ENCODE results near the gene SPDEF. TPM values are rescaled to one million over a fixed set of nuclear protein-coding genes. Genes with fewer than 3 reads are reported as not detected.

The SPDEF gene
- not detected in 2 replicates for total RNA-seq (2014; rRNA removed; shearing (Covaris generic))
- 0.18 TPM in 1 of 2 replicates, not detected in the other for polyA plus RNA-seq (2015; cell fraction: cytosol; rRNA removed)
- polyA plus RNA-seq (2015; cell fraction: nucleus; rRNA removed): 0.44 and 1.5 TPM in 2 replicates

- in situ Hi-C loops (cut with HindIII; ENCODE audit: low pct_unique_long_range_greater_than_20kb, low sequenced_read_pairs): no loop called here
- no peak for DNase-seq (ENCODE audit: low read depth, low spot score)
Observed at GRCh38 chr6:34556031-34556471, at the start of gene SPDEF. Gene SPDEF (minus strand): TSS chr6:34556329. CDS start chr6:34544455, 11,874 bp downstream.

DNA sequence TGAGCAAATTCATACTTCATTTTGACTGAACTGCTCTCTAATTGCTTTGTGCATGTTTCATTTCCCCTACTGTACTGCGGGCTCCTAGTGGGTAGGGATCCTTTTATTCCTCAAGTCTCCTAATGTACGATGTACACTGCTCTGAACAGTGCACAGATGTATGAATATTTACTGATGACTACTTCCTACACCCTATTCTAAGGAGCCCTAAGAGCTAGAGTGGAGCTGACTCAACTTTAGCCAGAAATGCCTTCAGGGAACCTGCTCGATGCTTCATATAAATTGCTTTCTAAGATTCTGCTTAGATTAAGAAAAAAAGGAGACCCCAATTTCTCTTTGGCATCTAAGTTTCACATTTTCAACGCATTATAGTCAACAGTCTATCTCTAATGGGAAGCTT, 47.6 kb upstream of the SPDEF start:
- no peak for DNase-seq (ENCODE audit: low read depth, low spot score)
- in situ Hi-C loops (cut with HindIII; ENCODE audit: low pct_unique_long_range_greater_than_20kb, low sequenced_read_pairs): no loop called here

DNA sequence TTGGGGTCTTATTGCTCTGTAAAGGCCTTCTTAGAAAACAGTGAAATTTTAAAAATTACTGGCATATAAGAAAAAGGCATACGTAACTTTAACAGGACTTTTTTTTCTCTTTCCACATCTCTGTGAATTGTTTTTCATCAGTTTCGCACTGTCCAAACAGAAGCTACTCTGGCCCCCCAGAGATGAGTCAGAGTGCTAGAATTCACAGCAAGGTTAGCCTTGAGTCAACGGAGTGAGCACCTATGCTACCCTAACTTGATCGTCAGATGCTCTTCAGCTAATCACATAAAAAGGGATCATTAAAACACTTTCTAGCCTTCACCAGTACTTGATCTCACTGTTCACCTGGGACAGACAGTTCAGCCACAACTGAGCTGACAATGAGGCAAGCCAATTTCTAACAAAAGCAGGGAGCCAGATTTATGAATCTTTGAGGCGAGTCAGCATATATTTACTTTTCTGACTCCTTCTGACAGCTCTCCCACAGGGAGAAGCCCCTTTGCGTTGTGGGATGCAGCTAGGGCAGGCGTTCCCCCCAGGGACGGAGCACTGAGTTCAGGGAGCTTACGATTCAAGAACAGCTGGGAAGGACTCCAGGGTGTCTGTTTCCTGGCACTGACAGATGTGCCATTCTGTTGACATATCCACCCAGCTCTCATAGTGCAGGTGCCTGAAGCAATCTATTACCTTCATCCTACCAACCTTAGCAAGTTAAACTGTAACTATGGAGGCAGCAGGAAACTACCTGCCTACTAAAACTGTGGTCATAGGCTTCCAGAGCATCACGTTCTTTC, 46.4 kb upstream of the SPDEF start:
- no peak for DNase-seq (ENCODE audit: low read depth, low spot score)
- in situ Hi-C loops (cut with HindIII; ENCODE audit: low pct_unique_long_range_greater_than_20kb, low sequenced_read_pairs): no loop called here

DNA sequence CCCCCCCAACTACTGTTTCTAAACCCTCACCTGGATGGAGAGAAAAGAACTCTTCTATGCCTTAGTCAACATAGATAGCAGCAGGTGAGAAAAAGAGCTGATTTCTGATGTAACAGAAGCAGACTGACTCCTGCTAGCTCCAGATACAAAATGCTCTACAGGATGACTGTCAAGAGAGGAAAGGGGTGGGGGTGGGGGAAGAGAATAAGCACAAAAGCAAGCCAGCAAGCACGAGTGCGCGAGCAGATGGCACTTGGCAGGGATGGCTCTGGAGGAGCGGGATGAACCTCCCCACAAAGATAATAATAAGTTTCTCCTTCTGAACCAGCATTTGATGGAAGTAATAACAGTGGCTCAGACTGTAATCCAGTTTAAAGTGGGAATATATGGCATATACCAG, 45.6 kb upstream of the SPDEF start:
- DNase-seq (ENCODE audit: low read depth, low spot score): no peak
- in situ Hi-C loops (cut with HindIII; ENCODE audit: low pct_unique_long_range_greater_than_20kb, low sequenced_read_pairs): no loop called here

- in situ Hi-C loops (cut with HindIII; ENCODE audit: low pct_unique_long_range_greater_than_20kb, low sequenced_read_pairs): no loop called here
- DNase-seq (ENCODE audit: low read depth, low spot score): no peak
Observed at GRCh38 chr6:34600796-34601195, 44.7 kb upstream of the SPDEF start.

DNA sequence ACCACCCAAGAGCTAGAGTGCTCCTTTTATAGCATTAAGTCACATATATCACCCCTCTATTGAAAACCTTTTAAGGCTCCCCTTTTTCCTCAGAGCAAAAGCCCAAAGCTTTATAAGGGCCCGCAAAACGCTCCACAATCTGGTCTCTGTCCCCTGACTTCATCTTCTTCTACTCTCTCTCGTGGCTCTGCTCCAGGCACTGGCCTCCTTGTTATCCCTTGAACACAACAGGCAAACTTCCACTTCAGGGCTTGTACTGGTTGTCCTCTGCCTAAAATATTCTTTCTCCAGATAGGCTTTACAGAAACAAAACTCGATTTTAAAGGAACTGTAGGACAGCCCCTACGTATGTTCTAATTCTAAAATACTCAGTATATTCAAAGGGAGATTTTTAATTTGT, 44.0 kb upstream of the SPDEF start:
- in situ Hi-C loops (cut with HindIII; ENCODE audit: low pct_unique_long_range_greater_than_20kb, low sequenced_read_pairs): no loop called here
- no peak for DNase-seq (ENCODE audit: low read depth, low spot score)

- no peak for DNase-seq (ENCODE audit: low read depth, low spot score)
- in situ Hi-C loops (cut with HindIII; ENCODE audit: low pct_unique_long_range_greater_than_20kb, low sequenced_read_pairs): no loop called here
Observed at GRCh38 chr6:34598712-34599111, 42.6 kb upstream of the SPDEF start.

DNA sequence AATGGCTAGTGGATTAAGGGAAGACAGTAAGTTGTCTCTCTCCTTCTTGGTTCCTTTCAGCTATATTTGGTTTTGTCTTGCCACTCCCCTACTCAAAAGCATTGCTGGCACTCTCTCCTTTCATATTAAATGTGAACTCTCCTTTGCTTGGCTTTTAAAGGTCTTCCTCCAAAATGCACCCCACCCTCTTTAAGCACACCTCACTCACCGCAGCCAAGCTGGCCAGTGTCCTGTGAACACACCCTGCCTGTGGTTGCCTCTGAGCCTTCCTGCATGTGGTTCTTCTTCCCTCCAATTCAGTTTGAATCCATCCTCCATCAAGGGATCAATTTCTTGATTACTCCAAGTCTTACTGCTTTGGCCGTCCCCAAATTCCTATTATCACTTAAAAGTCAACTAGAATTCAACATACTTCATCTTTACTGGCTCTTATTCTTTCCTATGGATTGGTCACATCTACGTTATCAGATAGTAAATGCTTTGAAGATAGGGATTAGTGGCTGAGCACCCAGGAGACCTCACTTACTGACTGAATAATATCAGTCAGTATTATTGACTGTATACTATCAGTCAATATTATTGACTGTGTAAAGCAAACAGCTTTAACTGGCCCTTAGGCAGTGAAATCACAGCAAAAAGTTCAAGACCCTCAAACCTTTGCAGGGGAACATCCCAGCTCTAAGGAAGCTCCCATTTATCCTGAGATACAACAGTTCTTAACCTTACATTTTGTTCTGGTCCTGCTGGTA, 41.6 kb upstream of the SPDEF start:
- in situ Hi-C loops (cut with HindIII; ENCODE audit: low pct_unique_long_range_greater_than_20kb, low sequenced_read_pairs): no loop called here
- DNase-seq (ENCODE audit: low read depth, low spot score): no peak

DNA sequence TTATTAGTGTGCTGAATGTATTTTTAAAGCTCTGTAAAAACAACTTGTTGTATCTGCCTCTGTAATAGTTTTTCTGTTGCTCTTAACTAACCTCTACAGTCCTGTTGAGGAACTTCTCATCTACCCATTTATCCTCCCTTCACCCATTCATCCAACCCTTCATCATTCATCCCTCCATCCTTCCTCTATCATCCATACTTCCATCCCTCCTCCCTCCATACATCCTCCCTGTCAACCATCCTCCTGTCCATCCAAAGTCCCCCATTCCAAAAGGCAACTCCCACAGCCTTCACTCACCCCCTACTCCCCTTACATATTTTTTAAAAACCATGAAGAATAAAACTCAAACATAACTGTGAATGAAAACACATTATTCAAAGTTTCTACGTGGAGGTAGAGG, 40.7 kb upstream of the SPDEF start:
- in situ Hi-C loops (cut with HindIII; ENCODE audit: low pct_unique_long_range_greater_than_20kb, low sequenced_read_pairs): no loop called here
- no peak for DNase-seq (ENCODE audit: low read depth, low spot score)

GRCh38 chr6:34595332-34596184, 39.4 kb upstream of the SPDEF start:
- in situ Hi-C loops (cut with HindIII; ENCODE audit: low pct_unique_long_range_greater_than_20kb, low sequenced_read_pairs): no loop called here
- DNase-seq (ENCODE audit: low read depth, low spot score): no peak

DNA sequence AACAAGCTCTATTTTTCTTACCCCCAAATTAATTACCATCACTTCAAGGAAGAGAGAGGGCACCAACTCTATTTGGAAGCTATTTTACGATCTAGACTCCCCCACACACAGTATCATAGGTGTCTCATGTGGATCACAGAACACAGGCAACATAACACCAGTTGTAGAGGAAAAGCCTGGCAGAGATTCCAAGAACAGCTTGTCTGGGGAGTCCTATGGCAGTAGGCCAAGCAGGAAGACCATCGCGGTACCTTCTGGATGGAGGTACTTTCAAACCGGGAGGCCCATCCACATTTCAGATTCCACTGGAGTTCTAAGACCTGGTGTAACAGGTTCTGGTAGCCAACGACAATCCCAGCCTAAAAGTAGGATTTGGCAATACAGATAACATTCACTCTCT, 37.6 kb upstream of the SPDEF start:
- in situ Hi-C loops (cut with HindIII; ENCODE audit: low pct_unique_long_range_greater_than_20kb, low sequenced_read_pairs): no loop called here

DNA sequence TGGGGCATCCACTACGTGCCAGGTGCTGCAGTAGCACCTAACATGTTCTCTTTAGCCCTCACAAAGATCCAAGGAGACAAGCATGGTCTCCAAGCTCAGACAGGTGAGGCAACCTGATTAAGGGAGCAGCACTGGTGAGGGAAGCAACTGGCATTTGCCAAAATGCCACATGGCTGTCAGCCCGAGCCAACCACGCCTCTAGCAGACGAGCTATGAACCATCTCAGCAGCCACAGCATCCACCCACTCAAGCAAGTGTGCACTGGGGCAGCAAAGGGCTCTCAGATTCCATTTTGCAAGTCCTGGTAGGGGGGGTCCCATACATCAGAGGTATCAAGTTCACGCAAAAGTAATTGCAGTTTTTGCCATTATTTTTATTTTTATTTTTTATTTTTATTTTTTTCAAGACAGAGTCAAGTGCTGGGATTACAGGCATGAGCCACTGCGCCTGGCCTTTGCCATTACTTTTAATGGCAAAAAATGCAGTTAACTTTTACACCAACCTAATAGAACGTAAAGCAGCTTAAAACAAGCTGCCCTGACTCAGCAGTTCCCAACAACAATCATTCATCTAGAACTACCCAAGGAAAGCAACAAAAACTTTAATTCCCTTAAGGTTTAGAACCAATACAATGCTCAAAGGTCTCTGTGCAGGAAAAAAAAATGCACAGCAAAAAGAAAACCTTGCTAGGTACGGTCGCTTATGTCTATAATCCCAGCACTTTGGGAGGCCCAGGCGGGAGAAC, 36.3 kb upstream of the SPDEF start:
- in situ Hi-C loops (cut with HindIII; ENCODE audit: low pct_unique_long_range_greater_than_20kb, low sequenced_read_pairs): no loop called here
- DNase-seq (ENCODE audit: low read depth, low spot score): no peak

More for the DNA sequence above, 37.6 kb upstream of the SPDEF start:
- no peak for DNase-seq (ENCODE audit: low read depth, low spot score)

DNA sequence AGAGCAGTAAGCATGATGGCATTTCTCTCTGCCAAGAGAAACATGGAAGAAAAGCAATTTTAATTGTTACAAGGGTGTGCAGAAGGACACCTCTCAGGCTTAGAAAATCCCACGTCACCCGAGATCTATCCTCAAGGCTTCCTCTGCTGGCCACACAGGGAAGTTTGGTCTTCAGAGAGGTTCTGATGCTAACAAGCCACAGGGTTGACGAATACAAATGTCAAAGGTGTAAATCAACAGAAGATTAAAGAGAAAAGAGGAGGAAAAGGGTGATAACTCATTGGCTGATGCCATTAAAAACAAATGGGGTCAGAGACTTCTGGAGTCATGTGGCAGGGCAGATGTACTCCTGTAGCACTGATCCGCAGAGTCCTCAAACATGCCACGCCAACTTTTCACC, 33.6 kb upstream of the SPDEF start:
- DNase-seq (ENCODE audit: low read depth, low spot score): no peak
- in situ Hi-C loops (cut with HindIII; ENCODE audit: low pct_unique_long_range_greater_than_20kb, low sequenced_read_pairs): no loop called here

GRCh38 chr6:34589140-34589539, 33.0 kb upstream of the SPDEF start:
- DNase-seq (ENCODE audit: low read depth, low spot score): no peak
- in situ Hi-C loops (cut with HindIII; ENCODE audit: low pct_unique_long_range_greater_than_20kb, low sequenced_read_pairs): no loop called here

- in situ Hi-C loops (cut with HindIII; ENCODE audit: low pct_unique_long_range_greater_than_20kb, low sequenced_read_pairs): no loop called here
- DNase-seq (ENCODE audit: low read depth, low spot score): no peak
Observed at GRCh38 chr6:34587851-34588250, 31.7 kb upstream of the SPDEF start.

DNA sequence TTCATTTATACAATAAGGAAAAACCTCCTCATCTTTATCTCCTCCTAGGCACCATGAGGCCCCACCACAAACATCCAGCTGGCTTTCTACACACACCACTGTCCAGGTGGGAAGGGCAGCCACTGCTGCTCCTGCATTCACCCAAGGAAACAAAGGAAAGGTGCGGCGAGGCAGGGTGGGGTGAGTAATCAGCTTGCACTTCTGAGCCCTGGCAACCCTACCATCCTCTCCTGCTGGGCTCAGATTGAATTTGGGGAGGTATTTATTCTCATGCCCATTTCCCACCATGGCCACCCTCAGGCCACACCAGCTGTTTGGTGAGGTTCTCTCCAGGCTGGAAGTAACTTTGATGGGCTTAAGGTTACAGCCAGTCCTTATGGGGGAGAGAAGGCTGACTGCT, 31.2 kb upstream of the SPDEF start:
- in situ Hi-C loops (cut with HindIII; ENCODE audit: low pct_unique_long_range_greater_than_20kb, low sequenced_read_pairs): no loop called here
- no peak for DNase-seq (ENCODE audit: low read depth, low spot score)

- DNase-seq (ENCODE audit: low read depth, low spot score): no peak
- in situ Hi-C loops (cut with HindIII; ENCODE audit: low pct_unique_long_range_greater_than_20kb, low sequenced_read_pairs): no loop called here
Observed at GRCh38 chr6:34586327-34587040, 30.4 kb upstream of the SPDEF start.

All from SK-MEL-5 (cell line).